IMR-90 (cell line): ENCODE results near the gene NR2C2. TPM values are rescaled to one million over a fixed set of nuclear protein-coding genes. Genes with fewer than 3 reads are reported as not detected.

Source experiments
- ATAC-seq: fragments of 200-7000 bp; cut with Tn5 transposase; 2 replicates; pipeline ENCODE4 v1.9.1; 2020; ENCODE audit warnings: low read depth, mild to moderate bottlenecking, moderate library complexity
- BruUV-seq: library from RNA; stranded (reverse); fragments of 400-500 nt; replicated peaks from 2 replicates; lab custom pipeline; 2021; lab: Mats Ljungman, UMichigan
- CTCF ChIA-PET: fragments of 300-600 bp; formaldehyde crosslinking; extraction: SDS; loops from one replicate; lab custom pipeline; 2021; ENCODE audit warnings: antibody characterized with exemption; lab: Yijun Ruan, JAX
- POLR2A ChIA-PET: fragments of 300-600 bp; sonication (Branson Sonifier 250); formaldehyde crosslinking; loops from one replicate; lab custom pipeline; 2022; ENCODE audit warnings: antibody characterized with exemption; ENCODE audit not compliant: unreplicated experiment; lab: Charles Lee
- DNase-seq: peaks from one replicate; pipeline ENCODE4 v3.0.0; 2013
- H2AFZ ChIP-seq: replicated peaks from 2 replicates; pipeline ENCODE3; 2013; ENCODE audit warnings: low read length, mild to moderate bottlenecking; ENCODE audit not compliant: poor library complexity
- H2AK5ac ChIP-seq: 2 replicates; pipeline ENCODE4 v1.6.1; 2013; ENCODE audit warnings: low read depth, low read length, inconsistent platforms
- H2AK9ac ChIP-seq: replicated peaks from 2 replicates; pipeline ENCODE3; 2013; ENCODE audit warnings: mild to moderate bottlenecking, low read depth, low read length, moderate library complexity; ENCODE audit not compliant: poor library complexity
- H2BK120ac ChIP-seq: 2 replicates; pipeline ENCODE4 v1.6.1; 2013; ENCODE audit warnings: low read depth, low read length, inconsistent platforms
- H2BK15ac ChIP-seq: 3 replicates; pipeline ENCODE4 v1.6.1; 2013; ENCODE audit warnings: low read depth, low read length, inconsistent platforms
- H2BK20ac ChIP-seq: 2 replicates; pipeline ENCODE4 v1.6.1; 2013; ENCODE audit warnings: low read depth, mild to moderate bottlenecking, inconsistent platforms, low read length, moderate library complexity
- H2BK5ac ChIP-seq: 2 replicates; pipeline ENCODE4 v1.6.1; 2013; ENCODE audit warnings: mild to moderate bottlenecking, low read depth, low read length, inconsistent platforms; ENCODE audit not compliant: poor library complexity, severe bottlenecking
- H3K14ac ChIP-seq: replicated peaks from 2 replicates; pipeline ENCODE4 v1.6.1; 2013; ENCODE audit warnings: low read depth, low read length, inconsistent platforms
- H3K18ac ChIP-seq: 2 replicates; pipeline ENCODE4 v1.6.1; 2013; ENCODE audit warnings: low read depth, low read length, control low read depth
- H3K23ac ChIP-seq: 2 replicates; pipeline ENCODE4 v1.6.1; 2013; ENCODE audit warnings: low read depth, low read length, inconsistent platforms
- H3K27ac ChIP-seq: 2 replicates; pipeline ENCODE4 v1.5.1; 2013; ENCODE audit warnings: mild to moderate bottlenecking, control low read depth, low read length; ENCODE audit not compliant: insufficient read depth
- H3K27me3 ChIP-seq: 2 replicates; pipeline ENCODE4 v1.6.1; 2013; ENCODE audit warnings: low read length; ENCODE audit not compliant: control insufficient read depth, insufficient read depth
- H3K36me3 ChIP-seq: 2 replicates; pipeline ENCODE4 v1.6.1; 2013; ENCODE audit warnings: low read length, mixed read lengths; ENCODE audit not compliant: control insufficient read depth, insufficient read depth
- H3K4ac ChIP-seq: 2 replicates; pipeline ENCODE4 v1.6.1; 2013; ENCODE audit warnings: low read depth, low read length, inconsistent platforms
- H3K4me1 ChIP-seq: 2 replicates; pipeline ENCODE4 v1.6.1; 2013; ENCODE audit warnings: low read length, mixed read lengths; ENCODE audit not compliant: control insufficient read depth, insufficient read depth
- H3K4me2 ChIP-seq: 2 replicates; pipeline ENCODE4 v1.6.1; 2013; ENCODE audit warnings: low read depth, mild to moderate bottlenecking, control low read depth, low read length, moderate library complexity
- H3K4me3 ChIP-seq: 2 replicates; pipeline ENCODE4 v1.5.1; 2013; ENCODE audit warnings: low read depth, mild to moderate bottlenecking, control low read depth, low read length, moderate library complexity; ENCODE audit not compliant: insufficient read depth
- H3K56ac ChIP-seq: 2 replicates; pipeline ENCODE4 v1.6.1; 2013; ENCODE audit warnings: low read length, inconsistent platforms; ENCODE audit not compliant: insufficient read depth; ENCODE audit errors: extremely low read depth
- H3K79me1 ChIP-seq, 2 experiments: 2 replicates each; pipeline ENCODE4 v1.6.1; 2013; ENCODE audit warnings: low read length in 2 of 2, inconsistent platforms in 1 of 2, low read depth in 1 of 2
- H3K9ac ChIP-seq: 2 replicates; pipeline ENCODE4 v1.6.1; 2013; ENCODE audit warnings: low read depth, low read length, control low read depth
- H3K9me1 ChIP-seq: 2 replicates; pipeline ENCODE4 v1.6.1; 2013; ENCODE audit warnings: low read length, inconsistent platforms; ENCODE audit not compliant: insufficient read depth
- H3K9me3 ChIP-seq: 2 replicates; pipeline ENCODE4 v1.6.1; 2013; ENCODE audit warnings: low read length; ENCODE audit not compliant: control insufficient read depth, insufficient read depth
- H4K20me1 ChIP-seq: 2 replicates; pipeline ENCODE4 v1.6.1; 2013; ENCODE audit warnings: low read length, inconsistent platforms; ENCODE audit not compliant: insufficient read depth
- H4K5ac ChIP-seq: 2 replicates; pipeline ENCODE4 v1.6.1; 2013; ENCODE audit warnings: mild to moderate bottlenecking, low read depth, low read length, control low read depth
- H4K8ac ChIP-seq, 2 experiments: 2 replicates each; pipeline ENCODE4 v1.6.1; 2013; ENCODE audit warnings: low read depth in 2 of 2, low read length in 2 of 2, control low read depth in 1 of 2, inconsistent platforms in 1 of 2
- H4K91ac ChIP-seq: 2 replicates; pipeline ENCODE4 v1.6.1; 2013; ENCODE audit warnings: low read depth, low read length, inconsistent platforms; ENCODE audit not compliant: insufficient read depth
- BHLHE40 ChIP-seq: fragments of 150-350 bp; IDR thresholded peaks from 2 replicates; pipeline ENCODE4 v1.6.1; 2016; ENCODE audit warnings: mild to moderate bottlenecking, low read depth, low read length
- CEBPB ChIP-seq: IDR thresholded peaks from 2 replicates; pipeline ENCODE4 v1.6.1; 2012; ENCODE audit warnings: low read depth, low read length, improper control_type of control experiment
- CHD1 ChIP-seq: IDR thresholded peaks from 2 replicates; pipeline ENCODE4 v1.6.1; 2012; ENCODE audit warnings: low read depth, low read length, improper control_type of control experiment
- CTCF ChIP-seq: conservative IDR thresholded peaks from 2 replicates; pipeline ENCODE4 v1.5.1; 2012; ENCODE audit warnings: mild to moderate bottlenecking, low read depth, low read length, improper control_type of control experiment
- ELK1 ChIP-seq: fragments of 150-350 bp; IDR thresholded peaks from 2 replicates; pipeline ENCODE4 v1.6.1; 2016; ENCODE audit warnings: low read depth, mild to moderate bottlenecking, low read length, moderate library complexity, borderline replicate concordance
- FOS ChIP-seq: fragments of 150-350 bp; IDR thresholded peaks from 2 replicates; pipeline ENCODE4 v1.6.1; 2016; ENCODE audit warnings: low read depth, low read length
- MAFK ChIP-seq: IDR thresholded peaks from 2 replicates; pipeline ENCODE4 v1.6.1; 2012; ENCODE audit warnings: low read depth, low read length, improper control_type of control experiment
- MAZ ChIP-seq: IDR thresholded peaks from 2 replicates; pipeline ENCODE4 v1.6.1; 2012; ENCODE audit warnings: low read depth, mild to moderate bottlenecking, low read length, improper control_type of control experiment, moderate library complexity, borderline replicate concordance
- POLR2A ChIP-seq: IDR thresholded peaks from 2 replicates; pipeline ENCODE4 v1.6.1; 2012; ENCODE audit warnings: mild to moderate bottlenecking, low read depth, low read length
- RAD21 ChIP-seq: IDR thresholded peaks from 2 replicates; pipeline ENCODE4 v1.6.1; 2012; ENCODE audit warnings: low read length, improper control_type of control experiment
- RCOR1 ChIP-seq: IDR thresholded peaks from 2 replicates; pipeline ENCODE4 v1.6.1; 2012; ENCODE audit warnings: mild to moderate bottlenecking, low read length, improper control_type of control experiment; ENCODE audit not compliant: insufficient replicate concordance
- SMC3 ChIP-seq: fragments of 150-350 bp; IDR thresholded peaks from 2 replicates; pipeline ENCODE4 v1.6.1; 2016; ENCODE audit warnings: low read depth, mild to moderate bottlenecking, antibody characterized with exemption, low read length, moderate library complexity
- WGBS, 2 experiments: methylation state at CpG; one replicate each; pipeline versions ENCODE4 v1.1.5 to v1.1.7; 2013; ENCODE audit warnings: missing lambda C conversion rate in 2 of 2; ENCODE audit not compliant: insufficient read length in 1 of 2; ENCODE audit errors: extremely low coverage in 2 of 2; 5-methylcytosine and 5-hydroxymethylcytosine counted together
- dilution Hi-C: fragments of 300-500 bp; cut with HindIII; formaldehyde crosslinking; loops from one replicate; pipeline ENCODE4 v1.14.3; 2018; ENCODE audit warnings: low sequenced_read_pairs; ENCODE audit not compliant: unreplicated experiment
- in situ Hi-C: fragments of 300-500 bp; cut with MboI; formaldehyde crosslinking; loops from 3 replicates; pipeline ENCODE4 v1.14.3; 2019; ENCODE audit warnings: low sequenced_read_pairs, inconsistent platforms, mixed read lengths
- intact Hi-C: fragments of 100-400 bp; cut with micrococcal nuclease; formaldehyde crosslinking; loops from 2 replicates; pipeline ENCODE4 v1.10.0; 2022
- polyA plus RNA-seq, 3 experiments: library from polyadenylated mRNA; depleted of rRNA; stranded (reverse); fragments of >200 nt; gene quantifications; 2 replicates each; pipeline ENCODE4 v1.2.3, GENCODE V29; 2012; ENCODE audit warnings: low replicate concordance in 1 of 3
- total RNA-seq: library from RNA; depleted of rRNA; stranded (reverse); fragments of >200 nt; gene quantifications from 2 replicates; pipeline ENCODE4 v1.2.3, GENCODE V29; 2012

Gene NR2C2
- total and polyA plus RNA-seq, 2 of the 4 experiments (the other 2 are of a cell fraction) = 10.4 to 13.8 TPM

- Histone ChIP-seq H3K9me3 (no peaks in the 10 kb centered on the region), H3K27me3 (no peaks in the 10 kb centered on the region), H3K9me1 (no peaks in the 10 kb centered on the region), H2BK20ac (no peak overlapping the region), H3K23ac (no peak overlapping the region), H2BK5ac (no peak overlapping the region), H4K20me1 (no peaks in the 10 kb centered on the region; the same call in none of the 2 replicates), H3K36me3 (peaks cover 58% of the 10 kb centered on the region), H2BK120ac (no peak overlapping the region), H2BK15ac (no peak overlapping the region), H4K8ac (no peak overlapping the region), H3K27ac (no peak overlapping the region), H3K18ac (no peak overlapping the region), H3K56ac (no peak overlapping the region), H3K4ac (no peak overlapping the region), H2AK5ac (no peak overlapping the region), H3K4me2 (no peak overlapping the region), H4K91ac (no peak overlapping the region), H2AK9ac (no peak overlapping the region), H3K4me1 (peaks cover 4% of the 10 kb centered on the region), H2AFZ (no peak overlapping the region), H3K14ac (no peak overlapping the region), H3K9ac (no peak overlapping the region), H4K5ac (no peak overlapping the region), H3K79me1 (peaks cover 3 to 9% of the 10 kb centered on the region in 2 experiments; a peak in 2 of 4 replicates), H3K4me3 (no peak overlapping the region)
- DNase-seq (no peak), ATAC-seq (no peak)
- POLR2A ChIA-PET = no interaction called here
- CTCF ChIA-PET = no interaction called here
- 94% methylated on average over 4 of the region's 6 CpGs; no CpG with 5 or more reads in 1 of the 2 experiments for WGBS, 2 experiments
- intact Hi-C loops = no loop called here
- BruUV-seq = no TSS peak
- dilution Hi-C loops = no loop called here
- TF ChIP-seq MAZ = no peak
- TF ChIP-seq FOS = no peak
- no peak for TF ChIP-seq CTCF
- no peak for TF ChIP-seq RCOR1
- TF ChIP-seq BHLHE40 = no peak
- TF ChIP-seq CHD1 = no peak
- no peak for TF ChIP-seq ELK1
- TF ChIP-seq MAFK = no peak
- no peak for TF ChIP-seq RAD21
- TF ChIP-seq SMC3 = no peak
- no peak for TF ChIP-seq POLR2A
- TF ChIP-seq CEBPB = no peak
- in situ Hi-C loops = loop anchor here (25.0 kb wide), 1 partner anchor 376 kb away; the partner anchor contains the start of gene CCDC174
Observed at GRCh38 chr3:15038306-15038705, 90.9 kb downstream of the NR2C2 start.
